Measurements from ENCODE around the gene ASCL1. TPM values are rescaled to one million over a fixed set of nuclear protein-coding genes. Genes with fewer than 3 reads are reported as not detected.

The ASCL1 gene
- total and polyA plus RNA-seq, 10 of the 15 experiments (the other 5 are each of a cell fraction or from before 2014, with no cell fraction given) = 10.6 to 61.1 (median 20.5) TPM

- Histone ChIP-seq H3K9ac (ENCODE audit: control insufficient read depth, insufficient read depth, low read length) (no peak overlapping the region), H2AFZ (ENCODE audit: control insufficient read depth, low read depth, low read length) (no peak overlapping the region), H3K36me3 (ENCODE audit: control insufficient read depth in 2 of 2, insufficient read depth in 2 of 2, low read length in 1 of 2) (no peaks in the 10 kb centered on the region), H3K4me1 (ENCODE audit: control insufficient read depth, insufficient read depth, low read length) (no peaks in the 10 kb centered on the region), H3K9me3 (replicated peaks; ENCODE audit: control insufficient read depth, insufficient read depth, low read length) (no peaks in the 10 kb centered on the region), H3K27me3 (replicated peaks in 1 of 2; ENCODE audit: control insufficient read depth in 2 of 2, insufficient read depth in 2 of 2, low read length in 1 of 2) (no peaks in the 10 kb centered on the region), H3K4me2 (ENCODE audit: control insufficient read depth, insufficient read depth) (no peak overlapping the region), H3K79me2 (ENCODE audit: control insufficient read depth, insufficient read depth, low read length) (no peaks in the 10 kb centered on the region), H3K27ac (ENCODE audit: control insufficient read depth, insufficient read depth) (no peak overlapping the region), H4K20me1 (ENCODE audit: control insufficient read depth, insufficient read depth) (no peaks in the 10 kb centered on the region), H3K4me3 (no peak overlapping the region)
- DNase-seq (ENCODE audit: low read depth, low spot score) = no peak
- no peak for FAIRE-seq
- no TSS peak for BruUV-seq (replicated peaks)
- POLR2A ChIA-PET = interaction anchor here (0.7 to 1.8 kb wide), 5 partner anchors 15 to 126 kb away, joined by 3 to 6 read pairs (median 3); partner anchors contain the start of gene ASCL1
- intact Hi-C loops (cut with micrococcal nuclease; ENCODE audit: unreplicated experiment) (no loop called here), in situ Hi-C loops (cut with MboI) (no loop called here)
- CTCF ChIA-PET = interaction anchor here (0.8 to 2.8 kb wide), 11 partner anchors 11 to 525 kb away, joined by 3 to 8 read pairs (median 4); no protein-coding TSS in a partner anchor
- peak; percentile 63 for ATAC-seq
- WGBS (ENCODE audit: insufficient coverage, insufficient replicate concordance, low lambda C conversion rate, missing lambda C conversion rate) = 17% methylated on average over 5 of the region's 5 CpGs
- SMC1A ChIA-PET (ENCODE audit: uncharacterized antibody, unreplicated experiment) = interaction anchor here (0.7 to 4.1 kb wide), 18 partner anchors 9 to 571 kb away, joined by 3 to 21 read pairs (median 4); no protein-coding TSS in a partner anchor
- RAD21 ChIA-PET (ENCODE audit: unreplicated experiment) = interaction anchor here (0.8 to 1.8 kb wide), 11 partner anchors 10 to 572 kb away, joined by 3 to 5 read pairs (median 3); no protein-coding TSS in a partner anchor
- no peak for TF ChIP-seq MYB (IDR thresholded peaks at IDR 0.05; ENCODE audit: borderline replicate concordance, low read depth, low read length)
- TF ChIP-seq, protein P1, sequence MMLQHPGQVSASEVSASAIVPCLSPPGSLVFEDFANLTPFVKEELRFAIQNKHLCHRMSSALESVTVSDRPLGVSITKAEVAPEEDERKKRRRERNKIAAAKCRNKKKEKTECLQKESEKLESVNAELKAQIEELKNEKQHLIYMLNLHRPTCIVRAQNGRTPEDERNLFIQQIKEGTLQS (IDR thresholded peaks at IDR 0.05; ENCODE audit: borderline replicate concordance, extremely low read depth, low read depth, low read length) = no peak
- TF ChIP-seq, protein P2, sequence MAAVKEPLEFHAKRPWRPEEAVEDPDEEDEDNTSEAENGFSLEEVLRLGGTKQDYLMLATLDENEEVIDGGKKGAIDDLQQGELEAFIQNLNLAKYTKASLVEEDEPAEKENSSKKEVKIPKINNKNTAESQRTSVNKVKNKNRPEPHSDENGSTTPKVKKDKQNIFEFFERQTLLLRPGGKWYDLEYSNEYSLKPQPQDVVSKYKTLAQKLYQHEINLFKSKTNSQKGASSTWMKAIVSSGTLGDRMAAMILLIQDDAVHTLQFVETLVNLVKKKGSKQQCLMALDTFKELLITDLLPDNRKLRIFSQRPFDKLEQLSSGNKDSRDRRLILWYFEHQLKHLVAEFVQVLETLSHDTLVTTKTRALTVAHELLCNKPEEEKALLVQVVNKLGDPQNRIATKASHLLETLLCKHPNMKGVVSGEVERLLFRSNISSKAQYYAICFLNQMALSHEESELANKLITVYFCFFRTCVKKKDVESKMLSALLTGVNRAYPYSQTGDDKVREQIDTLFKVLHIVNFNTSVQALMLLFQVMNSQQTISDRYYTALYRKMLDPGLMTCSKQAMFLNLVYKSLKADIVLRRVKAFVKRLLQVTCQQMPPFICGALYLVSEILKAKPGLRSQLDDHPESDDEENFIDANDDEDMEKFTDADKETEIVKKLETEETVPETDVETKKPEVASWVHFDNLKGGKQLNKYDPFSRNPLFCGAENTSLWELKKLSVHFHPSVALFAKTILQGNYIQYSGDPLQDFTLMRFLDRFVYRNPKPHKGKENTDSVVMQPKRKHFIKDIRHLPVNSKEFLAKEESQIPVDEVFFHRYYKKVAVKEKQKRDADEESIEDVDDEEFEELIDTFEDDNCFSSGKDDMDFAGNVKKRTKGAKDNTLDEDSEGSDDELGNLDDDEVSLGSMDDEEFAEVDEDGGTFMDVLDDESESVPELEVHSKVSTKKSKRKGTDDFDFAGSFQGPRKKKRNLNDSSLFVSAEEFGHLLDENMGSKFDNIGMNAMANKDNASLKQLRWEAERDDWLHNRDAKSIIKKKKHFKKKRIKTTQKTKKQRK (IDR thresholded peaks at IDR 0.05; ENCODE audit: low read depth, low read length) = no peak
- TF ChIP-seq, protein P3, sequence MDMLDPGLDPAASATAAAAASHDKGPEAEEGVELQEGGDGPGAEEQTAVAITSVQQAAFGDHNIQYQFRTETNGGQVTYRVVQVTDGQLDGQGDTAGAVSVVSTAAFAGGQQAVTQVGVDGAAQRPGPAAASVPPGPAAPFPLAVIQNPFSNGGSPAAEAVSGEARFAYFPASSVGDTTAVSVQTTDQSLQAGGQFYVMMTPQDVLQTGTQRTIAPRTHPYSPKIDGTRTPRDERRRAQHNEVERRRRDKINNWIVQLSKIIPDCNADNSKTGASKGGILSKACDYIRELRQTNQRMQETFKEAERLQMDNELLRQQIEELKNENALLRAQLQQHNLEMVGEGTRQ (IDR thresholded peaks at IDR 0.05; ENCODE audit: borderline replicate concordance, low read depth, low read length) = no peak
- no peak for TF ChIP-seq IKZF1 (conservative IDR thresholded peaks at IDR 0.05)
- no peak for TF ChIP-seq POLR2AphosphoS5 (IDR thresholded peaks at IDR 0.05; ENCODE audit: low read length)
- no peak for TF ChIP-seq TARDBP (IDR thresholded peaks at IDR 0.05; ENCODE audit: borderline replicate concordance)
- no peak for TF ChIP-seq MEF2A (IDR thresholded peaks at IDR 0.05; ENCODE audit: insufficient read depth, low read depth, low read length)
- no peak for TF ChIP-seq SPI1 (IDR thresholded peaks at IDR 0.05; ENCODE audit: borderline replicate concordance, insufficient read depth, low read depth, low read length)
- no peak for TF ChIP-seq MTA3 (IDR thresholded peaks at IDR 0.05; ENCODE audit: borderline replicate concordance, low read length)
- peak; percentile 33 for TF ChIP-seq MEF2B (IDR thresholded peaks at IDR 0.05; ENCODE audit: partially characterized antibody, poor library complexity, severe bottlenecking)
- TF ChIP-seq, protein P4, sequence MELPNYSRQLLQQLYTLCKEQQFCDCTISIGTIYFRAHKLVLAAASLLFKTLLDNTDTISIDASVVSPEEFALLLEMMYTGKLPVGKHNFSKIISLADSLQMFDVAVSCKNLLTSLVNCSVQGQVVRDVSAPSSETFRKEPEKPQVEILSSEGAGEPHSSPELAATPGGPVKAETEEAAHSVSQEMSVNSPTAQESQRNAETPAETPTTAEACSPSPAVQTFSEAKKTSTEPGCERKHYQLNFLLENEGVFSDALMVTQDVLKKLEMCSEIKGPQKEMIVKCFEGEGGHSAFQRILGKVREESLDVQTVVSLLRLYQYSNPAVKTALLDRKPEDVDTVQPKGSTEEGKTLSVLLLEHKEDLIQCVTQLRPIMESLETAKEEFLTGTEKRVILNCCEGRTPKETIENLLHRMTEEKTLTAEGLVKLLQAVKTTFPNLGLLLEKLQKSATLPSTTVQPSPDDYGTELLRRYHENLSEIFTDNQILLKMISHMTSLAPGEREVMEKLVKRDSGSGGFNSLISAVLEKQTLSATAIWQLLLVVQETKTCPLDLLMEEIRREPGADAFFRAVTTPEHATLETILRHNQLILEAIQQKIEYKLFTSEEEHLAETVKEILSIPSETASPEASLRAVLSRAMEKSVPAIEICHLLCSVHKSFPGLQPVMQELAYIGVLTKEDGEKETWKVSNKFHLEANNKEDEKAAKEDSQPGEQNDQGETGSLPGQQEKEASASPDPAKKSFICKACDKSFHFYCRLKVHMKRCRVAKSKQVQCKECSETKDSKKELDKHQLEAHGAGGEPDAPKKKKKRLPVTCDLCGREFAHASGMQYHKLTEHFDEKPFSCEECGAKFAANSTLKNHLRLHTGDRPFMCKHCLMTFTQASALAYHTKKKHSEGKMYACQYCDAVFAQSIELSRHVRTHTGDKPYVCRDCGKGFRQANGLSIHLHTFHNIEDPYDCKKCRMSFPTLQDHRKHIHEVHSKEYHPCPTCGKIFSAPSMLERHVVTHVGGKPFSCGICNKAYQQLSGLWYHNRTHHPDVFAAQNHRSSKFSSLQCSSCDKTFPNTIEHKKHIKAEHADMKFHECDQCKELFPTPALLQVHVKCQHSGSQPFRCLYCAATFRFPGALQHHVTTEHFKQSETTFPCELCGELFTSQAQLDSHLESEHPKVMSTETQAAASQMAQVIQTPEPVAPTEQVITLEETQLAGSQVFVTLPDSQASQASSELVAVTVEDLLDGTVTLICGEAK (IDR thresholded peaks at IDR 0.05; ENCODE audit: borderline replicate concordance) = no peak
These were observed 19.3 kb downstream of the ASCL1 start for GRCh38 chr12:102976609-102977280.
